GM12864 (cell line): Measurements from ENCODE around the gene HMBS.
"Not testable (repeated sequence)": the region's sequence is repeated elsewhere in the genome, so short reads cannot be mapped to it uniquely, and the experiment has no call there.

Experiments used
- DNase-seq: peaks from one replicate; pipeline ENCODE4 v3.0.0-alpha.2; 2011; ENCODE audit warnings: low read depth
- H3K4me3 ChIP-seq: 2 replicates; pipeline ENCODE4 v1.5.1; 2011; ENCODE audit warnings: mild to moderate bottlenecking, low read depth, low read length, control low read depth
- CTCF ChIP-seq: IDR thresholded peaks from 2 replicates; pipeline ENCODE4 v1.5.1; 2011; ENCODE audit warnings: low read depth, mild to moderate bottlenecking, moderate library complexity, low read length, control low read depth, inconsistent platforms; ENCODE audit errors: missing control alignments

The HMBS gene

GRCh38 chr11:119121008-119121810 is 36.5 kb downstream of the HMBS start, which contains the start of gene HINFP:
Gene HINFP (plus strand): TSS chr11:119121580. CDS start chr11:119126945, 5,365 bp downstream.
- peak; percentile 97 for DNase-seq
- H3K4me3 ChIP-seq: peak within 1 kb of the TSS; percentile 81
- no peak for TF ChIP-seq CTCF

- TF ChIP-seq CTCF: no peak
- peak overlapping the region; percentile 81 for H3K4me3 ChIP-seq
- no peak for DNase-seq
These were observed 37.1 kb downstream of the HMBS start for GRCh38 chr11:119121811-119122124.

GRCh38 chr11:119125821-119126220 is 41.1 kb downstream of the HMBS start:
- no peak for TF ChIP-seq CTCF
- H3K4me3 ChIP-seq: no peak overlapping the region
- no peak for DNase-seq

GRCh38 chr11:119126675-119127268 is 42.1 kb downstream of the HMBS start:
- no peak for DNase-seq
- TF ChIP-seq CTCF: no peak
- no peak overlapping the region for H3K4me3 ChIP-seq

- no peak for DNase-seq
- no peak for TF ChIP-seq CTCF
- no peak overlapping the region for H3K4me3 ChIP-seq
These were observed 46.0 kb downstream of the HMBS start for GRCh38 chr11:119130662-119131061.

GRCh38 chr11:119134389-119134978 is 49.8 kb downstream of the HMBS start:
- TF ChIP-seq CTCF: peak; percentile 78
- DNase-seq: no peak
- no peak overlapping the region for H3K4me3 ChIP-seq

- not testable (repeated sequence) for DNase-seq, H3K4me3 ChIP-seq
These were observed 54.6 kb downstream of the HMBS start for GRCh38 chr11:119139276-119139675.
